Liver (tissue), 9 donors: ENCODE data around the gene IL17A. TPM values are rescaled to one million over a fixed set of nuclear protein-coding genes. Genes with fewer than 3 reads are reported as not detected.

Source experiments
- DNase-seq: peaks from one replicate; pipeline ENCODE4 v3.0.0-alpha.2; 2017; ENCODE audit warnings: low spot score
- H3K27ac ChIP-seq, 2 donors: one replicate each; pipeline ENCODE4 v1.7.0; 2013; ENCODE audit warnings: inconsistent platforms in 2 of 2, low read length in 2 of 2, control low read depth in 1 of 2, low read depth in 1 of 2, mild to moderate bottlenecking in 1 of 2
- H3K27me3 ChIP-seq, 4 donors: one replicate each; pipeline versions ENCODE4 v1.6.1 to v1.7.0; 2013; ENCODE audit warnings: low read length in 3 of 4, inconsistent platforms in 1 of 4, mild to moderate bottlenecking in 1 of 4, moderate library complexity in 1 of 4; ENCODE audit not compliant: control insufficient read depth in 4 of 4, insufficient read depth in 4 of 4
- H3K36me3 ChIP-seq, 4 donors: one replicate each; pipeline versions ENCODE4 v1.6.1 to v1.7.0; 2013; ENCODE audit warnings: low read length in 3 of 4, mild to moderate bottlenecking in 3 of 4, low read depth in 1 of 4, moderate library complexity in 1 of 4; ENCODE audit not compliant: control insufficient read depth in 4 of 4, insufficient read depth in 3 of 4
- H3K4me1 ChIP-seq, 4 donors: one replicate each; pipeline versions ENCODE4 v1.6.1 to v1.7.0; 2013; ENCODE audit warnings: low read length in 3 of 4, mild to moderate bottlenecking in 3 of 4, moderate library complexity in 1 of 4; ENCODE audit not compliant: control insufficient read depth in 4 of 4, insufficient read depth in 4 of 4
- H3K4me3 ChIP-seq, 3 donors: one replicate each; pipeline versions ENCODE4 v1.6.1 to v1.7.0; 2013; ENCODE audit warnings: low read length in 3 of 3, control low read depth in 1 of 3, low read depth in 1 of 3, mild to moderate bottlenecking in 1 of 3
- H3K9ac ChIP-seq, 2 donors: one replicate each; pipeline ENCODE4 v1.7.0; 2013; ENCODE audit warnings: low read length in 2 of 2, mild to moderate bottlenecking in 2 of 2, moderate library complexity in 2 of 2, control low read depth in 1 of 2, low read depth in 1 of 2
- H3K9me3 ChIP-seq, 4 donors: one replicate each; pipeline versions ENCODE4 v1.6.1 to v1.7.0; 2013; ENCODE audit warnings: low read length in 3 of 4; ENCODE audit not compliant: control insufficient read depth in 4 of 4
- FOXA2 ChIP-seq: IDR thresholded peaks from 2 replicates; pipeline ENCODE4 v1.6.1; 2016; ENCODE audit warnings: antibody characterized with exemption
- GABPA ChIP-seq, 2 donors: IDR thresholded peaks in 1 of 2; conservative IDR thresholded peaks in 1 of 2; 2 replicates each; pipeline ENCODE4 v1.6.1; 2016; ENCODE audit warnings: antibody characterized with exemption in 2 of 2, mild to moderate bottlenecking in 1 of 2, moderate library complexity in 1 of 2
- HNF4A ChIP-seq, 2 donors: conservative IDR thresholded peaks; 2 replicates each; pipeline ENCODE4 v1.6.1; 2016; ENCODE audit warnings: antibody characterized with exemption in 2 of 2, mild to moderate bottlenecking in 2 of 2
- JUND ChIP-seq, 2 donors: IDR thresholded peaks; 2 replicates each; pipeline ENCODE4 v1.6.1; 2016; ENCODE audit warnings: antibody characterized with exemption in 2 of 2
- NR2F2 ChIP-seq: IDR thresholded peaks from 2 replicates; pipeline ENCODE4 v1.6.1; 2016; ENCODE audit warnings: antibody characterized with exemption
- REST ChIP-seq: IDR thresholded peaks from 2 replicates; pipeline ENCODE4 v1.6.1; 2016; ENCODE audit warnings: antibody characterized with exemption, mild to moderate bottlenecking
- RXRA ChIP-seq, 2 donors: IDR thresholded peaks; 2 replicates each; pipeline ENCODE4 v1.6.1; 2017 to 2018; ENCODE audit warnings: antibody characterized with exemption in 2 of 2, mild to moderate bottlenecking in 1 of 2
- SP1 ChIP-seq: IDR thresholded peaks from 2 replicates; pipeline ENCODE4 v1.6.1; 2018; ENCODE audit warnings: antibody characterized with exemption, mild to moderate bottlenecking
- TAF1 ChIP-seq: conservative IDR thresholded peaks from 2 replicates; pipeline ENCODE4 v1.6.1; 2016; ENCODE audit warnings: antibody characterized with exemption, mild to moderate bottlenecking
- WGBS: extraction: QIAGEN DNeasy Blood & Tissue Kit; methylation state at CpG from one replicate; pipeline ENCODE4 v1.1.7; 2013; 5-methylcytosine and 5-hydroxymethylcytosine counted together
- polyA plus RNA-seq, 2 donors: library from polyadenylated mRNA; stranded (reverse) in 1 of 2; unstranded in 1 of 2; fragments of 200-250 nt in 1 of 2; fragments of >200 nt in 1 of 2; fragmentation: Nextera tagmentation in 1 of 2; extraction: Ambion mirVana in 1 of 2; gene quantifications; one replicate each; pipeline versions ENCODE4 v1.2.1 to v1.2.3, GENCODE V29; 2013 to 2015
- total RNA-seq, 2 donors: library from RNA; depleted of rRNA; stranded (reverse); fragments of >200 nt; gene quantifications; one replicate each; pipeline ENCODE4 v1.2.3, GENCODE V29; 2014
- TF ChIP-seq, protein P1 (sequence below): IDR thresholded peaks from 2 replicates; pipeline ENCODE4 v1.6.1; 2016; ENCODE audit warnings: antibody characterized with exemption
- donor health status: healthy.
- donor health status: healthy.
- donor health status: healthy.
- donor health status: healthy.
- donor health status: healthy.

IL17A gene
- total and polyA plus RNA-seq, 4 donors, result not detected

DNA sequence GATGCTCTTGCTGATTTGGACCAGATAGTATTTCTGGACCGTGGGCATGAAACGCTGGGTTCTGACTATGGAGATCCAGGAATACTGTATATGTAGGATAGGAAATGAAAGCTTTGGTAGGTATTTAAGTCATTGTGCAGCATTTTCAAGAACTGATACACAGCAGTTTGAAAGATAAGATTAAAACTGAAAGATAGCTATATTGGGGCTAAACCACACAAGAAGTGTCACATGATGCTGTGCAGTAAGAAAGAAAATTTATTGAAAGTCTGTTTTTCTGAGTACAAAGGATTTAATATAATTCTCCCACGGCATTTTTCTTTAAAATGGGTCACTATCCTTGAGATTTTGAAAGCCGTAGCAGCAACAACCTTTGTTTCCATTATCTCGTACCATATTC lies 305 bp downstream of the IL17A start (continued):
- no peak for TF ChIP-seq REST
- no peak for TF ChIP-seq HNF4A (conservative IDR thresholded peaks at IDR 0.05)
- TF ChIP-seq SP1, result no peak

- no peaks in the 10 kb centered on the region for H3K36me3 ChIP-seq
- H3K9ac ChIP-seq, result no peak overlapping the region
- H3K4me1 ChIP-seq, result peaks cover 0 to 4% (median 0%) of the 10 kb centered on the region in 4 donors
- peaks cover 0 to 2% (median 0%) of the 10 kb centered on the region in 4 donors for H3K27me3 ChIP-seq
- no peak for DNase-seq
- no peaks in the 10 kb centered on the region for H3K9me3 ChIP-seq
- H3K27ac ChIP-seq, result no peak overlapping the region
- 94% methylated on average over 1 of the region's 1 CpG for WGBS
- TF ChIP-seq FOXA2 (no peak), REST (no peak), TAF1 (no peak)
- TF ChIP-seq, protein P1, sequence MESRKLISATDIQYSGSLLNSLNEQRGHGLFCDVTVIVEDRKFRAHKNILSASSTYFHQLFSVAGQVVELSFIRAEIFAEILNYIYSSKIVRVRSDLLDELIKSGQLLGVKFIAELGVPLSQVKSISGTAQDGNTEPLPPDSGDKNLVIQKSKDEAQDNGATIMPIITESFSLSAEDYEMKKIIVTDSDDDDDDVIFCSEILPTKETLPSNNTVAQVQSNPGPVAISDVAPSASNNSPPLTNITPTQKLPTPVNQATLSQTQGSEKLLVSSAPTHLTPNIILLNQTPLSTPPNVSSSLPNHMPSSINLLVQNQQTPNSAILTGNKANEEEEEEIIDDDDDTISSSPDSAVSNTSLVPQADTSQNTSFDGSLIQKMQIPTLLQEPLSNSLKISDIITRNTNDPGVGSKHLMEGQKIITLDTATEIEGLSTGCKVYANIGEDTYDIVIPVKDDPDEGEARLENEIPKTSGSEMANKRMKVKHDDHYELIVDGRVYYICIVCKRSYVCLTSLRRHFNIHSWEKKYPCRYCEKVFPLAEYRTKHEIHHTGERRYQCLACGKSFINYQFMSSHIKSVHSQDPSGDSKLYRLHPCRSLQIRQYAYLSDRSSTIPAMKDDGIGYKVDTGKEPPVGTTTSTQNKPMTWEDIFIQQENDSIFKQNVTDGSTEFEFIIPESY, result no peak
- no peak overlapping the region for H3K4me3 ChIP-seq
Measured at GRCh38 chr6:52187098-52187497, 923 bp downstream of the IL17A start.

- H3K4me1 ChIP-seq, result peaks cover 0 to 4% (median 0%) of the 10 kb centered on the region in 4 donors
- no peaks in the 10 kb centered on the region for H3K27me3 ChIP-seq
- no peak for TF ChIP-seq NR2F2
- no peak for TF ChIP-seq REST
- no peak for TF ChIP-seq RXRA (IDR thresholded peaks at IDR 0.05)
- no peak for TF ChIP-seq GABPA (IDR thresholded peaks at IDR 0.05 in 1 of 2, conservative IDR thresholded peaks at IDR 0.05 in 1 of 2)
- no peak for TF ChIP-seq JUND (IDR thresholded peaks at IDR 0.05)
- H3K4me3 ChIP-seq, result no peak overlapping the region
- no peak for DNase-seq
- no peaks in the 10 kb centered on the region for H3K9me3 ChIP-seq
- no peak overlapping the region for H3K27ac ChIP-seq
- WGBS, result 93% methylated on average over 2 of the region's 2 CpGs
- no peak overlapping the region for H3K9ac ChIP-seq
- H3K36me3 ChIP-seq, result no peaks in the 10 kb centered on the region
Measured at GRCh38 chr6:52189974-52190373, 3.8 kb downstream of the IL17A start.
